Neural progenitor cell (in vitro differentiated cells): ENCODE data around the gene ATL2. TPM values are rescaled to one million over a fixed set of nuclear protein-coding genes. Genes with fewer than 3 reads are reported as not detected.

ENCODE experiments used
- DNase-seq: peaks from one replicate; pipeline ENCODE4 v3.0.0-alpha.2; 2016; ENCODE audit warnings: low spot score
- H2AFZ ChIP-seq: fragments of 200-600 bp; sonication (generic); replicated peaks from 2 replicates; pipeline ENCODE4 v1.6.1; 2016; ENCODE audit warnings: antibody characterized with exemption
- H3F3A ChIP-seq: fragments of 200-600 bp; sonication (generic); 2 replicates; pipeline ENCODE4 v1.6.1; 2016; ENCODE audit warnings: antibody characterized with exemption, low read depth
- H3K27ac ChIP-seq: fragments of 200-600 bp; sonication (generic); 2 replicates; pipeline ENCODE4 v1.5.1; 2016; ENCODE audit warnings: mild to moderate bottlenecking
- H3K27me3 ChIP-seq: fragments of 200-600 bp; sonication (generic); 2 replicates; pipeline ENCODE4 v1.6.1; 2016; ENCODE audit warnings: mild to moderate bottlenecking, moderate library complexity
- H3K36me3 ChIP-seq: fragments of 200-600 bp; sonication (generic); 2 replicates; pipeline ENCODE4 v1.5.1; 2016
- H3K4me1 ChIP-seq: fragments of 200-600 bp; sonication (generic); 2 replicates; pipeline ENCODE4 v1.6.1; 2016; ENCODE audit warnings: mixed run types
- H3K4me2 ChIP-seq: fragments of 200-600 bp; sonication (generic); 2 replicates; pipeline ENCODE4 v1.6.1; 2016
- H3K4me3 ChIP-seq: fragments of 200-600 bp; sonication (generic); 2 replicates; pipeline ENCODE4 v1.5.1; 2016
- H3K79me2 ChIP-seq: fragments of 200-600 bp; sonication (generic); 2 replicates; pipeline ENCODE4 v1.6.1; 2016; ENCODE audit warnings: low read depth
- H3K9ac ChIP-seq: fragments of 200-600 bp; sonication (generic); 2 replicates; pipeline ENCODE4 v1.6.1; 2016
- H3K9me3 ChIP-seq: fragments of 200-600 bp; sonication (generic); 2 replicates; pipeline ENCODE4 v1.5.1; 2016; ENCODE audit warnings: low read depth
- H4K20me1 ChIP-seq: fragments of 200-600 bp; sonication (generic); 2 replicates; pipeline ENCODE4 v1.6.1; 2016; ENCODE audit warnings: low read depth
- H3K27ac Mint-ChIP-seq: 3 replicates; pipeline ENCODE4 v1.8.0; 2021; ENCODE audit warnings: mixed read lengths
- H3K27me3 Mint-ChIP-seq: 2 replicates; pipeline ENCODE4 v1.8.0; 2022; ENCODE audit warnings: low read depth, mild to moderate bottlenecking, inconsistent platforms, moderate library complexity, mixed read lengths; ENCODE audit not compliant: insufficient read depth
- H3K36me3 Mint-ChIP-seq: 3 replicates; pipeline ENCODE4 v1.8.0; 2021; ENCODE audit warnings: mixed read lengths
- H3K4me1 Mint-ChIP-seq: 3 replicates; pipeline ENCODE4 v1.8.0; 2021; ENCODE audit warnings: mixed read lengths
- H3K4me3 Mint-ChIP-seq: 3 replicates; pipeline ENCODE4 v1.8.0; 2021; ENCODE audit warnings: mild to moderate bottlenecking, moderate library complexity, mixed read lengths
- H3K9me3 Mint-ChIP-seq: 3 replicates; pipeline ENCODE4 v1.8.0; 2020; ENCODE audit warnings: mixed read lengths
- CTCF ChIP-seq: fragments of 200-600 bp; sonication (generic); IDR thresholded peaks from 2 replicates; pipeline ENCODE4 v1.5.1; 2017; ENCODE audit warnings: antibody characterized with exemption, mild to moderate bottlenecking
- EZH2 ChIP-seq: fragments of 200-600 bp; sonication (generic); IDR thresholded peaks from 2 replicates; pipeline ENCODE4 v1.6.1; 2017; ENCODE audit warnings: antibody characterized with exemption, mild to moderate bottlenecking, moderate library complexity
- EZH2phosphoT487 ChIP-seq: fragments of 200-600 bp; sonication (generic); IDR thresholded peaks from 2 replicates; pipeline ENCODE4 v1.6.1; 2017; ENCODE audit warnings: antibody characterized with exemption
- total RNA-seq: library from RNA; depleted of rRNA; stranded (reverse); fragments of >200 nt; gene quantifications from 2 replicates; pipeline ENCODE4 v1.2.3, GENCODE V29; 2015; ENCODE audit warnings: low replicate concordance

ATL2 gene
- total RNA-seq, 1 donor from 2014 or later, result 203 TPM

- no peak overlapping the region for H3K9ac ChIP-seq
- Mint-ChIP-seq H3K36me3 (no peaks in the 10 kb centered on the region), H3K4me1 (peaks cover 5% of the 10 kb centered on the region), H3K4me3 (no peak overlapping the region), H3K27ac (no peak overlapping the region), H3K9me3 (no peaks in the 10 kb centered on the region), H3K27me3 (peaks cover 5% of the 10 kb centered on the region)
- H2AFZ ChIP-seq, result no peak overlapping the region
- H3K27ac ChIP-seq, result no peak overlapping the region
- H4K20me1 ChIP-seq, result no peaks in the 10 kb centered on the region
- H3K79me2 ChIP-seq, result no peaks in the 10 kb centered on the region
- DNase-seq, result no peak
- no peaks in the 10 kb centered on the region for H3F3A ChIP-seq
- no peaks in the 10 kb centered on the region for H3K27me3 ChIP-seq
- H3K4me1 ChIP-seq, result peaks cover 10% of the 10 kb centered on the region
- no peaks in the 10 kb centered on the region for H3K9me3 ChIP-seq
- no peak overlapping the region for H3K4me3 ChIP-seq
- TF ChIP-seq CTCF (no peak), EZH2 (no peak), EZH2phosphoT487 (no peak)
- H3K36me3 ChIP-seq, result no peaks in the 10 kb centered on the region
- H3K4me2 ChIP-seq, result no peak overlapping the region
These were observed 107.7 kb downstream of the ATL2 start for GRCh38 chr2:38269421-38269820.

DNA sequence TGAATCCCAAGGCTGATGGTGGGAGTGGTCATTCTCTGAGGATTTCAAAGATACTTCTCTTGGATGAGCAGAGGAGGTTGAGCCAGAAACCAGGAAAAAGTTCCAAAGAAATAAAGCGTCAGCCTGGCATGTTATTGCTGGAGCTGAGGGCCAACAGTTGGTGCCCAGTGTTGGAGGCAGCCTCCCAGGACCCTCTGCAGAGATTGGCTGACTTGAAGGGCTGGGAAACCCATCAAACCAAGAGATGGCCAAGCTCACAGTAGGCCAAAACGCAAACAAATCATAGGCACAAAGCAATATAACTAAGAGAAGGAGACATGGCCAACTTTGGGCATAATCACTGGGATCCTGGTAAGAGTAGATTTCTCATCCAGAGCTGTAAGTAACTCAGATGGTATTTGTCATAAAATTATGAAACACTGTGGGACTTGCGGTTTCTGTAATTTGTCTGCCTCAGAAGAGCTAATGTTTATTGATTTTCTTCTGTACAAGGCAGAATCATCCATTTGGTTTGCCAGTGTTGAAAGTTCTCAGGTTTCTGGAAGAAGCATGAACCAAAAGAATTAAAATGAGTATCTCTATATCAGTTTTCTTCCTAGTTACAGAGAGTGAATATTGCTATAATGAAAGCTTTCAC lies 108.3 kb downstream of the ATL2 start:
- H2AFZ ChIP-seq, result no peak overlapping the region
- peaks cover 6% of the 10 kb centered on the region for H3K4me1 Mint-ChIP-seq
- DNase-seq, result no peak

GRCh38 chr2:38268001-38268400 lies 109.1 kb downstream of the ATL2 start:
- H4K20me1 ChIP-seq, result no peaks in the 10 kb centered on the region
- H3K27ac ChIP-seq, result no peak overlapping the region
- H3K27me3 ChIP-seq, result no peaks in the 10 kb centered on the region
- DNase-seq, result no peak
- H3K36me3 Mint-ChIP-seq, result no peaks in the 10 kb centered on the region
- H3K79me2 ChIP-seq, result no peaks in the 10 kb centered on the region
- no peaks in the 10 kb centered on the region for H3K36me3 ChIP-seq
- H2AFZ ChIP-seq, result no peak overlapping the region
- no peak overlapping the region for H3K4me3 Mint-ChIP-seq
- peaks cover 7% of the 10 kb centered on the region for H3K4me1 ChIP-seq
- H3K9me3 ChIP-seq, result no peaks in the 10 kb centered on the region
- TF ChIP-seq CTCF (no peak), EZH2 (no peak), EZH2phosphoT487 (no peak)
- peaks cover 7% of the 10 kb centered on the region for H3K27me3 Mint-ChIP-seq
- no peaks in the 10 kb centered on the region for H3K9me3 Mint-ChIP-seq
- H3K9ac ChIP-seq, result no peak overlapping the region
- H3K4me3 ChIP-seq, result no peak overlapping the region
- H3F3A ChIP-seq, result no peaks in the 10 kb centered on the region
- H3K4me1 Mint-ChIP-seq, result peaks cover 8% of the 10 kb centered on the region
- no peak overlapping the region for H3K27ac Mint-ChIP-seq
- H3K4me2 ChIP-seq, result no peak overlapping the region

More for the DNA sequence above, 108.3 kb downstream of the ATL2 start:
- no peaks in the 10 kb centered on the region for H3K36me3 ChIP-seq
- H3K9ac ChIP-seq, result no peak overlapping the region
- peaks cover 5% of the 10 kb centered on the region for H3K27me3 Mint-ChIP-seq
- no peak overlapping the region for H3K27ac ChIP-seq
- H3K4me3 Mint-ChIP-seq, result no peak overlapping the region
- H3K4me2 ChIP-seq, result no peak overlapping the region
- H4K20me1 ChIP-seq, result no peaks in the 10 kb centered on the region
- H3K36me3 Mint-ChIP-seq, result no peaks in the 10 kb centered on the region
- no peaks in the 10 kb centered on the region for H3K27me3 ChIP-seq
- no peaks in the 10 kb centered on the region for H3K9me3 ChIP-seq
- no peak overlapping the region for H3K27ac Mint-ChIP-seq
- no peaks in the 10 kb centered on the region for H3K9me3 Mint-ChIP-seq
- no peak overlapping the region for H3K4me3 ChIP-seq
- no peaks in the 10 kb centered on the region for H3F3A ChIP-seq
- TF ChIP-seq EZH2 (no peak), CTCF (no peak), EZH2phosphoT487 (no peak)
- no peaks in the 10 kb centered on the region for H3K79me2 ChIP-seq
- peaks cover 12% of the 10 kb centered on the region for H3K4me1 ChIP-seq
